GM23338 (cell line): ENCODE results near the gene TOM1L2. TPM values are rescaled to one million over a fixed set of nuclear protein-coding genes. Genes with fewer than 3 reads are reported as not detected.

ENCODE experiments used
- ATAC-seq: fragments of 200-7000 bp; cut with Tn5 transposase; 3 replicates; pipeline ENCODE4 v1.9.1; 2020
- DNase-seq: peaks from one replicate; pipeline ENCODE4 v3.0.0-alpha.2; 2015; ENCODE audit warnings: low spot score
- H2AFZ ChIP-seq: fragments of 200-600 bp; sonication (generic); 2 replicates; pipeline ENCODE4 v1.8.0; 2016; ENCODE audit warnings: antibody characterized with exemption, mild to moderate bottlenecking, moderate library complexity
- H3F3A ChIP-seq: fragments of 200-600 bp; sonication (generic); replicated peaks from 2 replicates; pipeline ENCODE4 v1.8.0; 2017; ENCODE audit warnings: antibody characterized with exemption, mixed run types, low read depth
- H3K27ac ChIP-seq: fragments of 200-600 bp; sonication (generic); 2 replicates; pipeline ENCODE4 v1.6.1; 2016; ENCODE audit warnings: low read depth
- H3K27me3 ChIP-seq: fragments of 200-600 bp; sonication (generic); 2 replicates; pipeline ENCODE4 v1.8.0; 2016; ENCODE audit warnings: mild to moderate bottlenecking, mixed run types, moderate library complexity; ENCODE audit not compliant: insufficient read depth
- H3K36me3 ChIP-seq: fragments of 200-600 bp; sonication (generic); 2 replicates; pipeline ENCODE4 v1.8.0; 2016; ENCODE audit warnings: mild to moderate bottlenecking; ENCODE audit not compliant: insufficient read depth
- H3K4me1 ChIP-seq: fragments of 200-600 bp; sonication (generic); 2 replicates; pipeline ENCODE4 v1.8.0; 2016; ENCODE audit warnings: mild to moderate bottlenecking, moderate library complexity; ENCODE audit not compliant: insufficient read depth
- H3K4me2 ChIP-seq: fragments of 200-600 bp; sonication (generic); 2 replicates; pipeline ENCODE4 v1.7.1; 2017; ENCODE audit warnings: mixed run types
- H3K4me3 ChIP-seq: fragments of 200-600 bp; sonication (generic); 2 replicates; pipeline ENCODE4 v1.6.1; 2016; ENCODE audit warnings: mixed run types
- H3K79me2 ChIP-seq: fragments of 200-600 bp; sonication (generic); replicated peaks from 2 replicates; pipeline ENCODE4 v1.8.0; 2017; ENCODE audit warnings: mild to moderate bottlenecking; ENCODE audit not compliant: insufficient read depth
- H3K9me2 ChIP-seq: fragments of 200-600 bp; sonication (generic); 2 replicates; pipeline ENCODE4 v1.8.0; 2017; ENCODE audit not compliant: insufficient read depth
- H4K20me1 ChIP-seq: fragments of 200-600 bp; sonication (generic); replicated peaks from 2 replicates; pipeline ENCODE4 v1.8.0; 2017; ENCODE audit warnings: mild to moderate bottlenecking; ENCODE audit not compliant: insufficient read depth
- H3K27ac Mint-ChIP-seq: 2 replicates; pipeline ENCODE4 v1.8.0; 2020; ENCODE audit warnings: inconsistent platforms, mild to moderate bottlenecking, moderate library complexity, mixed read lengths
- H3K27me3 Mint-ChIP-seq: 3 replicates; pipeline ENCODE4 v1.8.0; 2022; ENCODE audit warnings: low read depth, mild to moderate bottlenecking, moderate library complexity, mixed read lengths, inconsistent platforms; ENCODE audit not compliant: insufficient read depth, poor library complexity
- H3K36me3 Mint-ChIP-seq: 3 replicates; pipeline ENCODE4 v1.8.0; 2021; ENCODE audit warnings: low read depth, mild to moderate bottlenecking, inconsistent platforms, moderate library complexity, mixed read lengths
- H3K4me1 Mint-ChIP-seq: 3 replicates; pipeline ENCODE4 v1.8.0; 2020; ENCODE audit warnings: mild to moderate bottlenecking, inconsistent platforms, mixed read lengths
- H3K4me3 Mint-ChIP-seq: 3 replicates; pipeline ENCODE4 v1.8.0; 2021; ENCODE audit warnings: moderate library complexity, mild to moderate bottlenecking, inconsistent platforms, mixed read lengths
- H3K9me3 Mint-ChIP-seq: 3 replicates; pipeline ENCODE4 v1.8.0; 2020; ENCODE audit warnings: moderate library complexity, mild to moderate bottlenecking, inconsistent platforms, mixed read lengths
- CREB1 ChIP-seq: fragments of 250-450 bp; sonication (Bioruptor Pico); IDR thresholded peaks from 2 replicates; pipeline ENCODE4 v1.5.0; 2020; ENCODE audit warnings: low read depth, mild to moderate bottlenecking, moderate library complexity
- CTCF ChIP-seq, 2 experiments: fragments of 200-600 bp in 1 of 2; sonication (generic) in 1 of 2; conservative IDR thresholded peaks; 2 replicates each; pipeline versions ENCODE4 v1.5.1 to v1.6.1; 2016 to 2017; ENCODE audit warnings: antibody characterized with exemption in 2 of 2, low read depth in 2 of 2, mild to moderate bottlenecking in 2 of 2, moderate library complexity in 1 of 2
- ETS1 ChIP-seq: IDR thresholded peaks from 2 replicates; pipeline ENCODE4 v1.6.1; 2016; ENCODE audit warnings: antibody characterized with exemption
- EZH2 ChIP-seq: fragments of 200-600 bp; sonication (generic); IDR thresholded peaks from one replicate; pipeline ENCODE4 v1.8.0; 2017; ENCODE audit warnings: antibody characterized with exemption, mild to moderate bottlenecking, low read depth; ENCODE audit not compliant: unreplicated experiment
- NANOG ChIP-seq: IDR thresholded peaks from 2 replicates; pipeline ENCODE4 v1.6.1; 2016; ENCODE audit warnings: antibody characterized with exemption, borderline replicate concordance
- REST ChIP-seq: IDR thresholded peaks from one replicate; pipeline ENCODE4 v1.6.1; 2018; ENCODE audit warnings: antibody characterized with exemption; ENCODE audit not compliant: unreplicated experiment
- ZNF331 ChIP-seq: fragments of 250-450 bp; sonication (Bioruptor Pico); IDR thresholded peaks from 2 replicates; pipeline ENCODE4 v1.5.0; 2020; ENCODE audit warnings: low read depth, mild to moderate bottlenecking, moderate library complexity
- polyA plus RNA-seq: library from polyadenylated mRNA; unstranded; fragments of >200 nt; fragmentation: Nextera tagmentation; extraction: Ambion mirVana; gene quantifications from 2 replicates; pipeline ENCODE4 v1.2.1, GENCODE V29; 2016
- total RNA-seq: library from RNA; depleted of rRNA; stranded (reverse); fragments of >200 nt; shearing (Covaris generic); gene quantifications from 2 replicates; pipeline ENCODE4 v1.2.3, GENCODE V29; 2014

The TOM1L2 gene
- total and polyA plus RNA-seq, 2 experiments from 2014 or later = 3.3 TPM

GRCh38 chr17:17848311-17849082 lies 123.7 kb downstream of the TOM1L2 start:
- no peaks in the 10 kb centered on the region for H4K20me1 ChIP-seq
- H3K79me2 ChIP-seq = no peaks in the 10 kb centered on the region
- H3K9me2 ChIP-seq = no peaks in the 10 kb centered on the region
- no peak overlapping the region for H3K4me3 Mint-ChIP-seq
- no peak overlapping the region for H3K27ac Mint-ChIP-seq
- H3K4me1 Mint-ChIP-seq = peaks cover 56% of the 10 kb centered on the region
- no peak overlapping the region for H3K4me3 ChIP-seq
- H3F3A ChIP-seq = no peaks in the 10 kb centered on the region
- no peaks in the 10 kb centered on the region; the same call in 2 of the 3 replicates for H3K9me3 Mint-ChIP-seq
- DNase-seq (no peak), ATAC-seq (no peak)
- peaks cover 20% of the 10 kb centered on the region for H3K27me3 Mint-ChIP-seq
- H3K4me2 ChIP-seq = no peak overlapping the region
- H3K27ac ChIP-seq = no peak overlapping the region
- H3K4me1 ChIP-seq = peaks cover 19% of the 10 kb centered on the region
- no peaks in the 10 kb centered on the region for H3K27me3 ChIP-seq
- no peaks in the 10 kb centered on the region for H3K36me3 Mint-ChIP-seq
- H3K36me3 ChIP-seq = no peaks in the 10 kb centered on the region
- TF ChIP-seq ETS1 (no peak), NANOG (no peak), CTCF (conservative IDR thresholded peaks at IDR 0.05; ENCODE audit: low read depth in 2 of 2) (no peak), CREB1 (no peak), ZNF331 (CRISPR knock-in tag) (no peak)
- no peak overlapping the region for H2AFZ ChIP-seq

GRCh38 chr17:17847726-17848125 lies 124.5 kb downstream of the TOM1L2 start:
- DNase-seq = no peak
- Mint-ChIP-seq H3K9me3 (no peaks in the 10 kb centered on the region; the same call in 2 of the 3 replicates), H3K4me3 (no peak overlapping the region), H3K4me1 (peaks cover 60% of the 10 kb centered on the region), H3K36me3 (no peaks in the 10 kb centered on the region), H3K27ac (no peak overlapping the region), H3K27me3 (peaks cover 27% of the 10 kb centered on the region)
- H3K4me2 ChIP-seq = no peak overlapping the region
- H3K4me1 ChIP-seq = peaks cover 19% of the 10 kb centered on the region
- H4K20me1 ChIP-seq = no peaks in the 10 kb centered on the region
- H2AFZ ChIP-seq = no peak overlapping the region
- H3F3A ChIP-seq = no peaks in the 10 kb centered on the region
- H3K27ac ChIP-seq = no peak overlapping the region
- ATAC-seq = no peak
- no peak overlapping the region for H3K4me3 ChIP-seq
- H3K36me3 ChIP-seq = no peaks in the 10 kb centered on the region
- H3K9me2 ChIP-seq = no peaks in the 10 kb centered on the region
- H3K27me3 ChIP-seq = no peaks in the 10 kb centered on the region
- TF ChIP-seq EZH2 = no peak
- TF ChIP-seq REST = no peak
- no peak for TF ChIP-seq CTCF (conservative IDR thresholded peaks at IDR 0.05; ENCODE audit: low read depth in 2 of 2)
- no peaks in the 10 kb centered on the region for H3K79me2 ChIP-seq
